ENCODE results near the gene CCN2.
"Not testable (repeated sequence)": the region's sequence is repeated elsewhere in the genome, so short reads cannot be mapped to it uniquely, and the experiment has no call there.

The CCN2 gene

GRCh38 chr6:131937703-131938631, 13.2 kb downstream of the CCN2 start:
- peak; percentile 89 for DNase-seq

GRCh38 chr6:131937226-131937625, 13.9 kb downstream of the CCN2 start:
- DNase-seq: peak; percentile 18

GRCh38 chr6:131936156-131936555, 15.0 kb downstream of the CCN2 start:
- DNase-seq: no peak

GRCh38 chr6:131931063-131931750, 20.0 kb downstream of the CCN2 start:
- DNase-seq: no peak

- no peak for DNase-seq
These were observed 21.2 kb downstream of the CCN2 start for GRCh38 chr6:131929976-131930375.

- DNase-seq: no peak
These were observed 21.9 kb downstream of the CCN2 start for GRCh38 chr6:131929264-131929663.

- DNase-seq: peak; percentile 72
These were observed 26.2 kb downstream of the CCN2 start for GRCh38 chr6:131924881-131925474.

- DNase-seq: peak; percentile 80
These were observed 27.8 kb downstream of the CCN2 start for GRCh38 chr6:131923356-131923755.

- no peak for DNase-seq
These were observed 30.5 kb downstream of the CCN2 start for GRCh38 chr6:131920656-131921055.

GRCh38 chr6:131918650-131919355, 32.4 kb downstream of the CCN2 start:
- DNase-seq: no peak

GRCh38 chr6:131917763-131918649, 33.2 kb downstream of the CCN2 start:
- peak; percentile 10 for DNase-seq

- no peak for DNase-seq
These were observed 33.9 kb downstream of the CCN2 start for GRCh38 chr6:131917318-131917717.

GRCh38 chr6:131916847-131917246, 34.3 kb downstream of the CCN2 start:
- no peak for DNase-seq

GRCh38 chr6:131916091-131916796, 34.9 kb downstream of the CCN2 start:
- not testable (repeated sequence) for DNase-seq

- DNase-seq: peak; percentile 79
These were observed 36.0 kb downstream of the CCN2 start for GRCh38 chr6:131914967-131915751.

- peak; percentile 27 for DNase-seq
These were observed 36.9 kb downstream of the CCN2 start for GRCh38 chr6:131914234-131914633.

- no peak for DNase-seq
These were observed 39.2 kb downstream of the CCN2 start for GRCh38 chr6:131911951-131912350.

GRCh38 chr6:131910956-131911355, 40.2 kb downstream of the CCN2 start:
- DNase-seq: peak; percentile 45

GRCh38 chr6:131910219-131910589, 41.0 kb downstream of the CCN2 start:
- DNase-seq: no peak

- peak; percentile 85 for DNase-seq
These were observed 41.6 kb downstream of the CCN2 start for GRCh38 chr6:131909408-131910218.

Measured in DMS53 (cell line).